ENCODE measurements around the gene REM1. TPM values are rescaled to one million over a fixed set of nuclear protein-coding genes. Genes with fewer than 3 reads are reported as not detected.
"Not testable (repeated sequence)": the region's sequence is repeated elsewhere in the genome, so short reads cannot be mapped to it uniquely, and the experiment has no call there.

Gene REM1
- total and polyA plus RNA-seq, 2 experiments from 2014 or later = not detected

DNA sequence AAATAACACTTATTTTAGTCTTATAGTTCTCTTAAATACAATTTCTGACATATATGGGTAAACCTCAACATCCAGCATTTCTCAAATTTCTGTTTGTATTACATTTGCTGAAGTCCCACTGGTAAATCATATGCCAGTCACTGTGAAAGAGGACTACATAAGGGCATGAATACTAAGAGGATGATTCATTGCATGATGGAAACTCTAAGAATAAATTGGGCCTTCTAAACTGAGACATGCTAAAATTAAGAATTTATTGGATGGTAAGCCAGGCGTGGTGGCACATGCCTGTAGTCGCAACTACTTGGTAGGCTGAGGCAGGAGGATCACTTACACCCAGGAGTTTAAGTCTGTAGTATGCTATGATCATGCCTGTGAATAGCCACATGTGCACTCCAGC, 22.5 kb upstream of the REM1 start:
- H3K79me2 ChIP-seq (ENCODE audit: insufficient read depth) = no peaks in the 10 kb centered on the region
- no peaks in the 10 kb centered on the region for H4K20me1 ChIP-seq (ENCODE audit: insufficient read depth)
- in situ Hi-C loops (cut with MboI) = no loop called here
- no peaks in the 10 kb centered on the region for H3K27me3 ChIP-seq (replicated peaks; ENCODE audit: insufficient read depth)
- TF ChIP-seq EZH2phosphoT487 (IDR thresholded peaks at IDR 0.05; ENCODE audit: insufficient read depth, low read depth) (no peak), EZH2 (IDR thresholded peaks at IDR 0.05; ENCODE audit: insufficient read depth, poor library complexity, severe bottlenecking) (no peak)
- no peak overlapping the region for H2AFZ ChIP-seq
- no peak overlapping the region for H3K4me2 ChIP-seq (ENCODE audit: unreplicated experiment)
- H3K27ac ChIP-seq = no peak overlapping the region
- no peak overlapping the region for H3K4me3 ChIP-seq
- 37 to 39% methylated on average over 2 of the region's 2 CpGs for WGBS, 2 experiments (ENCODE audit: low coverage in 1 of 2, low lambda C conversion rate in 2 of 2, missing lambda C conversion rate in 2 of 2)
- H3K36me3 ChIP-seq (ENCODE audit: low read depth) = no peaks in the 10 kb centered on the region
- H3K9me2 ChIP-seq (ENCODE audit: insufficient read depth) = no peaks in the 10 kb centered on the region
- no peaks in the 10 kb centered on the region for H3K4me1 ChIP-seq (ENCODE audit: insufficient read depth)
- peak; percentile 14 for DNase-seq
- no peak overlapping the region for H3K9ac ChIP-seq
- H3F3A ChIP-seq (ENCODE audit: insufficient read depth) = no peaks in the 10 kb centered on the region
- H3K9me3 ChIP-seq (ENCODE audit: low read depth) = no peaks in the 10 kb centered on the region

DNA sequence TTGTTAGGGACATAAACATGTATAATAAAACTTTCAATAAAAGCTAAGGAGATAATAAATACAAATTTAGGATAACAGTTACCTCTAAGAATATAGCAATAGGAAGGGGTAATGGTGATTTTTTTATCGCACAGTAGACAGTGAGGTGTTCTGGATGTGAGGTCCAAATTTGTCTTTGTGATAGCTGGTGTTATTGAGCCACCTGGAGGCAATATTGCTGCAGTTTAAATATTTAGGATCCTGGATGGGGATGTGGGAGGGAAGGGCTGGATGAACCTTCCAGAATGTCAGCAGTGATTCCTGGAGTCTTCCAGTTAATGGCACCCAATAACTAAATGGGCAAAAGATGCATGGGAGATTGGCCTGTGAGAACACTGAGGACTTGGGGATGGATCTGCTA, 20.7 kb upstream of the REM1 start:
- H3K4me1 ChIP-seq (ENCODE audit: insufficient read depth) = no peaks in the 10 kb centered on the region
- WGBS, 2 experiments (ENCODE audit: low coverage in 1 of 2, low lambda C conversion rate in 2 of 2, missing lambda C conversion rate in 2 of 2) = 92 to 100% methylated on average over 1 of the region's 1 CpG
- H3K27ac ChIP-seq = no peak overlapping the region
- no peak overlapping the region for H2AFZ ChIP-seq
- H4K20me1 ChIP-seq (ENCODE audit: insufficient read depth) = no peaks in the 10 kb centered on the region
- H3K4me2 ChIP-seq (ENCODE audit: unreplicated experiment) = no peak overlapping the region
- H3K9me2 ChIP-seq (ENCODE audit: insufficient read depth) = no peaks in the 10 kb centered on the region
- H3K9me3 ChIP-seq (ENCODE audit: low read depth) = no peaks in the 10 kb centered on the region
- no peak overlapping the region for H3K9ac ChIP-seq
- no peaks in the 10 kb centered on the region for H3K79me2 ChIP-seq (ENCODE audit: insufficient read depth)
- H3K4me3 ChIP-seq = no peak overlapping the region
- DNase-seq = no peak
- no peaks in the 10 kb centered on the region for H3K36me3 ChIP-seq (ENCODE audit: low read depth)
- H3K27me3 ChIP-seq (replicated peaks; ENCODE audit: insufficient read depth) = no peaks in the 10 kb centered on the region
- in situ Hi-C loops (cut with MboI) = no loop called here
- no peaks in the 10 kb centered on the region for H3F3A ChIP-seq (ENCODE audit: insufficient read depth)
- TF ChIP-seq EZH2 (IDR thresholded peaks at IDR 0.05; ENCODE audit: insufficient read depth, poor library complexity, severe bottlenecking) = no peak
- TF ChIP-seq EZH2phosphoT487 (IDR thresholded peaks at IDR 0.05; ENCODE audit: insufficient read depth, low read depth) = no peak

DNA sequence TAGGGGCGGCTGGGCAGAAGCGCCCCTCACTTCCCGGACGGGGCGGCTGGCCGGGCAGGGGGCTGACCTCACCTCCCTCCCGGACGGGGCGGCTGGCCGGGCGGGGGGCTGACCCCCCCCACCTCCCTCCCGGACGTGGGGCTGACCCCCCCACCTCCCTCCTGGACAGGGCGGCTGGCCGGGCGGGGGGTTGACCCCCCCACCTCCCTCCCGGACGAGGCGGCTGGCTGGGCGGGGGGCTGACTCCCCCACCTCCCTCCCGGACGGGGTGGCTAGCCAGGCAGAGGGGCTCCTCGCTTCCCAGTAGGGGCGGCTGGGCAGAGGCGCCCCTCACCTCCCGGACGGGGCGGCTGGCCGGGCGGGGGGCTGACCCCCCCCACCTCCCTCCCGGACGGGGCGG, 4.1 kb upstream of the REM1 start:
- H4K20me1 ChIP-seq (ENCODE audit: insufficient read depth); H3K27ac ChIP-seq; H2AFZ ChIP-seq; H3K79me2 ChIP-seq (ENCODE audit: insufficient read depth); H3K4me3 ChIP-seq; H3K4me2 ChIP-seq (ENCODE audit: unreplicated experiment); H3F3A ChIP-seq (ENCODE audit: insufficient read depth); in situ Hi-C loops (cut with MboI); H3K4me1 ChIP-seq (ENCODE audit: insufficient read depth); H3K36me3 ChIP-seq (ENCODE audit: low read depth); DNase-seq; H3K9ac ChIP-seq; H3K9me3 ChIP-seq (ENCODE audit: low read depth); H3K9me2 ChIP-seq (ENCODE audit: insufficient read depth): not testable (repeated sequence)
- H3K27me3 ChIP-seq (replicated peaks; ENCODE audit: insufficient read depth) = peaks cover 20% of the 10 kb centered on the region
- WGBS, 2 experiments (ENCODE audit: low coverage in 1 of 2, low lambda C conversion rate in 2 of 2, missing lambda C conversion rate in 2 of 2) = 78% methylated on average over 17 of the region's 33 CpGs; no CpG with 5 or more reads in 1 of the 2 experiments

DNA sequence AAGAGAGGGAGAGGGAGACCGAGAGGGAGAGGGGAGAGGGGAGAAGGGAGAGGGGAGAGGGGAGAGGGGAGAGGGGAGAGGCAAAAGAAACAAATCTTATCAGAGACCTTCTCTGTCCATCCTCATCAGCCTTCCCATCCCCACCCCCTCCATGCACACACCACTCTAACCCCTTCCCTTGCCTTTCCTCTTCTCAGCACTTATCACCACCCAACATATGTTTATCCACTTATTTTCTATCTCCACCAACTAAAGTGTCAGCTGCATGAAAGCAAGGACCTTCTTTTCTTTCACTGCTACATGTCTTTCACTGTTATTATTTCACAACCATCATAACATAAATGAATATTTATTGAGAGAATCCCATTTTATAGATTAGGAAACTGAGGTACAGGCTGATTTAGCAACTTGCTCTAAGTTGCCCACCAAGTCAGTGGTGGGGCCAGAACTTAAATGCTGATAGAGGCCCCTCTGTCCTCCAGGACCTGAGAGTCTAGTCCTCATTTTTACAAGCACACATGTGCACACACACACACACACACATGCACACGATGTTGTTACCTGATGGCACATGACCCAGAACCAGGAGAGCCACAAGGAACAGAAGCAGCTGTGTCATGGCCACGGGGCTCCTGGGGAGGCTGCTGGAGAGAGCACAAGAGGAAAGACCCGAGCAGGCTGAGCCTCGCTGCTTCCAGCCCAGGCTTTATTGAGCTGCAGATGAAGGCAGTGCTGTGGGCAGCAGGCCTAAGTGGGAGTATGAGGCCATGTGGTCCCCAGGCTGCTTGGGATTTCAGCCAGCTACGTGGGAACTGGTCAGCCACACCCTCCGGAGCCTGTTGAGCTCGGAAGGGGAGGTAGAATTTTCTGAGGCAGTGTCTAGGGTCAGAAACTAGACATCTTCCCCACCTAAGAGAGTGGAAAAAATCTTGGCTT, 2.4 kb upstream of the REM1 start:
- no peaks in the 10 kb centered on the region for H3K4me1 ChIP-seq (ENCODE audit: insufficient read depth)
- H3K4me2 ChIP-seq (ENCODE audit: unreplicated experiment) = no peak overlapping the region
- no peaks in the 10 kb centered on the region for H4K20me1 ChIP-seq (ENCODE audit: insufficient read depth)
- no peak overlapping the region for H3K4me3 ChIP-seq
- DNase-seq = peak; percentile 43
- 20 to 21% methylated on average over 8 of the region's 8 CpGs for WGBS, 2 experiments (ENCODE audit: low coverage in 1 of 2, low lambda C conversion rate in 2 of 2, missing lambda C conversion rate in 2 of 2)
- no peaks in the 10 kb centered on the region for H3K36me3 ChIP-seq (ENCODE audit: low read depth)
- H3K9ac ChIP-seq = no peak overlapping the region
- no peaks in the 10 kb centered on the region for H3K79me2 ChIP-seq (ENCODE audit: insufficient read depth)
- peaks cover 23% of the 10 kb centered on the region for H3K27me3 ChIP-seq (replicated peaks; ENCODE audit: insufficient read depth)
- H3K27ac ChIP-seq = no peak overlapping the region
- H3K9me3 ChIP-seq (ENCODE audit: low read depth) = no peaks in the 10 kb centered on the region
- in situ Hi-C loops (cut with MboI) = no loop called here
- H2AFZ ChIP-seq = no peak overlapping the region
- no peaks in the 10 kb centered on the region for H3K9me2 ChIP-seq (ENCODE audit: insufficient read depth)
- H3F3A ChIP-seq (ENCODE audit: insufficient read depth) = no peaks in the 10 kb centered on the region
- no peak for TF ChIP-seq EZH2 (IDR thresholded peaks at IDR 0.05; ENCODE audit: insufficient read depth, poor library complexity, severe bottlenecking)
- no peak for TF ChIP-seq EZH2phosphoT487 (IDR thresholded peaks at IDR 0.05; ENCODE audit: insufficient read depth, low read depth)

Data from GM23248 (cell line).